IMR-90 (cell line): ENCODE data around the gene CNIH2. TPM values are rescaled to one million over a fixed set of nuclear protein-coding genes. Genes with fewer than 3 reads are reported as not detected.
"Not testable (repeated sequence)": the region's sequence is repeated elsewhere in the genome, so short reads cannot be mapped to it uniquely, and the experiment has no call there.

Experiments
- ATAC-seq: fragments of 200-7000 bp; cut with Tn5 transposase; 2 replicates; pipeline ENCODE4 v1.9.1; 2020; ENCODE audit warnings: low read depth, mild to moderate bottlenecking, moderate library complexity
- BruUV-seq: library from RNA; stranded (reverse); fragments of 400-500 nt; replicated peaks from 2 replicates; lab custom pipeline; 2021; lab: Mats Ljungman, UMichigan
- CTCF ChIA-PET: fragments of 300-600 bp; formaldehyde crosslinking; extraction: SDS; loops from one replicate; lab custom pipeline; 2021; ENCODE audit warnings: antibody characterized with exemption; lab: Yijun Ruan, JAX
- POLR2A ChIA-PET: fragments of 300-600 bp; sonication (Branson Sonifier 250); formaldehyde crosslinking; loops from one replicate; lab custom pipeline; 2022; ENCODE audit warnings: antibody characterized with exemption; ENCODE audit not compliant: unreplicated experiment; lab: Charles Lee
- DNase-seq: peaks from one replicate; pipeline ENCODE4 v3.0.0; 2013
- H2AFZ ChIP-seq: replicated peaks from 2 replicates; pipeline ENCODE3; 2013; ENCODE audit warnings: low read length, mild to moderate bottlenecking; ENCODE audit not compliant: poor library complexity
- H2AK5ac ChIP-seq: 2 replicates; pipeline ENCODE4 v1.6.1; 2013; ENCODE audit warnings: low read depth, low read length, inconsistent platforms
- H2AK9ac ChIP-seq: replicated peaks from 2 replicates; pipeline ENCODE3; 2013; ENCODE audit warnings: mild to moderate bottlenecking, low read depth, low read length, moderate library complexity; ENCODE audit not compliant: poor library complexity
- H2BK120ac ChIP-seq: 2 replicates; pipeline ENCODE4 v1.6.1; 2013; ENCODE audit warnings: low read depth, low read length, inconsistent platforms
- H2BK15ac ChIP-seq: 3 replicates; pipeline ENCODE4 v1.6.1; 2013; ENCODE audit warnings: low read depth, low read length, inconsistent platforms
- H2BK20ac ChIP-seq: 2 replicates; pipeline ENCODE4 v1.6.1; 2013; ENCODE audit warnings: low read depth, mild to moderate bottlenecking, inconsistent platforms, low read length, moderate library complexity
- H2BK5ac ChIP-seq: 2 replicates; pipeline ENCODE4 v1.6.1; 2013; ENCODE audit warnings: mild to moderate bottlenecking, low read depth, low read length, inconsistent platforms; ENCODE audit not compliant: poor library complexity, severe bottlenecking
- H3K14ac ChIP-seq: replicated peaks from 2 replicates; pipeline ENCODE4 v1.6.1; 2013; ENCODE audit warnings: low read depth, low read length, inconsistent platforms
- H3K18ac ChIP-seq: 2 replicates; pipeline ENCODE4 v1.6.1; 2013; ENCODE audit warnings: low read depth, low read length, control low read depth
- H3K23ac ChIP-seq: 2 replicates; pipeline ENCODE4 v1.6.1; 2013; ENCODE audit warnings: low read depth, low read length, inconsistent platforms
- H3K27ac ChIP-seq: 2 replicates; pipeline ENCODE4 v1.5.1; 2013; ENCODE audit warnings: mild to moderate bottlenecking, control low read depth, low read length; ENCODE audit not compliant: insufficient read depth
- H3K27me3 ChIP-seq: 2 replicates; pipeline ENCODE4 v1.6.1; 2013; ENCODE audit warnings: low read length; ENCODE audit not compliant: control insufficient read depth, insufficient read depth
- H3K36me3 ChIP-seq: 2 replicates; pipeline ENCODE4 v1.6.1; 2013; ENCODE audit warnings: low read length, mixed read lengths; ENCODE audit not compliant: control insufficient read depth, insufficient read depth
- H3K4ac ChIP-seq: 2 replicates; pipeline ENCODE4 v1.6.1; 2013; ENCODE audit warnings: low read depth, low read length, inconsistent platforms
- H3K4me1 ChIP-seq: 2 replicates; pipeline ENCODE4 v1.6.1; 2013; ENCODE audit warnings: low read length, mixed read lengths; ENCODE audit not compliant: control insufficient read depth, insufficient read depth
- H3K4me2 ChIP-seq: 2 replicates; pipeline ENCODE4 v1.6.1; 2013; ENCODE audit warnings: low read depth, mild to moderate bottlenecking, control low read depth, low read length, moderate library complexity
- H3K4me3 ChIP-seq: 2 replicates; pipeline ENCODE4 v1.5.1; 2013; ENCODE audit warnings: low read depth, mild to moderate bottlenecking, control low read depth, low read length, moderate library complexity; ENCODE audit not compliant: insufficient read depth
- H3K56ac ChIP-seq: 2 replicates; pipeline ENCODE4 v1.6.1; 2013; ENCODE audit warnings: low read length, inconsistent platforms; ENCODE audit not compliant: insufficient read depth; ENCODE audit errors: extremely low read depth
- H3K79me1 ChIP-seq, 2 experiments: 2 replicates each; pipeline ENCODE4 v1.6.1; 2013; ENCODE audit warnings: low read length in 2 of 2, inconsistent platforms in 1 of 2, low read depth in 1 of 2
- H3K9ac ChIP-seq: 2 replicates; pipeline ENCODE4 v1.6.1; 2013; ENCODE audit warnings: low read depth, low read length, control low read depth
- H3K9me1 ChIP-seq: 2 replicates; pipeline ENCODE4 v1.6.1; 2013; ENCODE audit warnings: low read length, inconsistent platforms; ENCODE audit not compliant: insufficient read depth
- H3K9me3 ChIP-seq: 2 replicates; pipeline ENCODE4 v1.6.1; 2013; ENCODE audit warnings: low read length; ENCODE audit not compliant: control insufficient read depth, insufficient read depth
- H4K20me1 ChIP-seq: 2 replicates; pipeline ENCODE4 v1.6.1; 2013; ENCODE audit warnings: low read length, inconsistent platforms; ENCODE audit not compliant: insufficient read depth
- H4K5ac ChIP-seq: 2 replicates; pipeline ENCODE4 v1.6.1; 2013; ENCODE audit warnings: mild to moderate bottlenecking, low read depth, low read length, control low read depth
- H4K8ac ChIP-seq, 2 experiments: 2 replicates each; pipeline ENCODE4 v1.6.1; 2013; ENCODE audit warnings: low read depth in 2 of 2, low read length in 2 of 2, control low read depth in 1 of 2, inconsistent platforms in 1 of 2
- H4K91ac ChIP-seq: 2 replicates; pipeline ENCODE4 v1.6.1; 2013; ENCODE audit warnings: low read depth, low read length, inconsistent platforms; ENCODE audit not compliant: insufficient read depth
- BHLHE40 ChIP-seq: fragments of 150-350 bp; IDR thresholded peaks from 2 replicates; pipeline ENCODE4 v1.6.1; 2016; ENCODE audit warnings: mild to moderate bottlenecking, low read depth, low read length
- CEBPB ChIP-seq: IDR thresholded peaks from 2 replicates; pipeline ENCODE4 v1.6.1; 2012; ENCODE audit warnings: low read depth, low read length, improper control_type of control experiment
- MAZ ChIP-seq: IDR thresholded peaks from 2 replicates; pipeline ENCODE4 v1.6.1; 2012; ENCODE audit warnings: low read depth, mild to moderate bottlenecking, low read length, improper control_type of control experiment, moderate library complexity, borderline replicate concordance
- POLR2A ChIP-seq: IDR thresholded peaks from 2 replicates; pipeline ENCODE4 v1.6.1; 2012; ENCODE audit warnings: mild to moderate bottlenecking, low read depth, low read length
- SMC3 ChIP-seq: fragments of 150-350 bp; IDR thresholded peaks from 2 replicates; pipeline ENCODE4 v1.6.1; 2016; ENCODE audit warnings: low read depth, mild to moderate bottlenecking, antibody characterized with exemption, low read length, moderate library complexity
- WGBS, 2 experiments: methylation state at CpG; one replicate each; pipeline versions ENCODE4 v1.1.5 to v1.1.7; 2013; ENCODE audit warnings: missing lambda C conversion rate in 2 of 2; ENCODE audit not compliant: insufficient read length in 1 of 2; ENCODE audit errors: extremely low coverage in 2 of 2; 5-methylcytosine and 5-hydroxymethylcytosine counted together
- dilution Hi-C: fragments of 300-500 bp; cut with HindIII; formaldehyde crosslinking; loops from one replicate; pipeline ENCODE4 v1.14.3; 2018; ENCODE audit warnings: low sequenced_read_pairs; ENCODE audit not compliant: unreplicated experiment
- in situ Hi-C: fragments of 300-500 bp; cut with MboI; formaldehyde crosslinking; loops from 3 replicates; pipeline ENCODE4 v1.14.3; 2019; ENCODE audit warnings: low sequenced_read_pairs, inconsistent platforms, mixed read lengths
- intact Hi-C: fragments of 100-400 bp; cut with micrococcal nuclease; formaldehyde crosslinking; loops from 2 replicates; pipeline ENCODE4 v1.10.0; 2022
- polyA plus RNA-seq, 3 experiments: library from polyadenylated mRNA; depleted of rRNA; stranded (reverse); fragments of >200 nt; gene quantifications; 2 replicates each; pipeline ENCODE4 v1.2.3, GENCODE V29; 2012; ENCODE audit warnings: low replicate concordance in 1 of 3
- total RNA-seq: library from RNA; depleted of rRNA; stranded (reverse); fragments of >200 nt; gene quantifications from 2 replicates; pipeline ENCODE4 v1.2.3, GENCODE V29; 2012

Gene CNIH2
- total and polyA plus RNA-seq, 2 of the 4 experiments (the other 2 are of a cell fraction), result 0.54 to 3.4 TPM

- H2AK9ac ChIP-seq, result peak overlapping the region; percentile 47
- intact Hi-C loops (no loop called here), dilution Hi-C loops (no loop called here), in situ Hi-C loops (no loop called here)
- ChIA-PET POLR2A (interaction anchor here (0.6 to 1.1 kb wide), 3 partner anchors 8 to 51 kb away, joined by 3 to 7 read pairs (median 4); partner anchors contain the start of gene YIF1A), CTCF (interaction anchor here (1.2 kb wide), 1 partner anchor 70 kb away, joined by 3 read pairs; no protein-coding TSS in a partner anchor)
- peaks cover 11% of the 10 kb centered on the region for H3K9me1 ChIP-seq
- peak overlapping the region; percentile 98; the same call in 1 of the 2 replicates for H3K56ac ChIP-seq
- H3K9ac ChIP-seq, result peak overlapping the region; percentile 0; the same call in 1 of the 2 replicates
- H2BK120ac ChIP-seq, result peak overlapping the region; percentile 100
- H3K79me1 ChIP-seq, result peaks cover 0 to 41% of the 10 kb centered on the region in 2 experiments; a peak in 2 of 4 replicates
- no peak for TF ChIP-seq CEBPB
- no peak for TF ChIP-seq SMC3
- no peak for TF ChIP-seq BHLHE40
- TF ChIP-seq MAZ, result 0 out of 2 replicates have a peak, but pooled peaks have one; percentile 1
- TF ChIP-seq POLR2A, result no peak
- H3K27ac ChIP-seq, result peak overlapping the region; percentile 100
- H3K4me1 ChIP-seq, result peaks cover 32% of the 10 kb centered on the region
- peak overlapping the region; percentile 93 for H2BK20ac ChIP-seq
- H2BK5ac ChIP-seq, result peak overlapping the region; percentile 100
- H3K4me3 ChIP-seq, result no peak overlapping the region
- ATAC-seq (no peak), DNase-seq (no peak)
- no TSS peak for BruUV-seq
- H3K36me3 ChIP-seq, result no peaks in the 10 kb centered on the region
- H4K8ac ChIP-seq, result peak overlapping the region; percentile 85 to 99; a peak in 3 of 4 replicates
- peak overlapping the region; percentile 86 for H3K14ac ChIP-seq
- H4K91ac ChIP-seq, result peak overlapping the region; percentile 99
- no peaks in the 10 kb centered on the region for H3K9me3 ChIP-seq
- H4K5ac ChIP-seq, result peak overlapping the region; percentile 75
- H3K4me2 ChIP-seq, result 0 out of 2 replicates have a peak overlapping the region, but pooled peaks have one; percentile 7
- H2AK5ac ChIP-seq, result peak overlapping the region; percentile 100
- peak overlapping the region; percentile 100 for H3K4ac ChIP-seq
- WGBS, 2 experiments, result no CpG with 5 or more reads among the region's 3 CpGs
- H3K27me3 ChIP-seq, result no peaks in the 10 kb centered on the region
- H2AFZ ChIP-seq, result peak overlapping the region; percentile 89
- H3K18ac ChIP-seq, result peak overlapping the region; percentile 64
- H4K20me1 ChIP-seq, result peaks cover 32% of the 10 kb centered on the region
- peak overlapping the region; percentile 17; the same call in 2 of the 3 replicates for H2BK15ac ChIP-seq
- peak overlapping the region; percentile 93 for H3K23ac ChIP-seq
Measured at GRCh38 chr11:66318600-66318970, 40.6 kb downstream of the CNIH2 start.

GRCh38 chr11:66320289-66320688 is 42.3 kb downstream of the CNIH2 start:
- H3K27ac ChIP-seq, H3K56ac ChIP-seq, H3K4me2 ChIP-seq, DNase-seq, in situ Hi-C loops, H2BK20ac ChIP-seq, POLR2A ChIA-PET, H2AK5ac ChIP-seq, H2BK120ac ChIP-seq, H3K4ac ChIP-seq, H3K14ac ChIP-seq, H3K36me3 ChIP-seq, H3K9me3 ChIP-seq, H4K8ac ChIP-seq, H3K4me3 ChIP-seq, H2BK5ac ChIP-seq, dilution Hi-C loops, ATAC-seq, H2AK9ac ChIP-seq, BruUV-seq, H3K9ac ChIP-seq, H4K5ac ChIP-seq, H3K23ac ChIP-seq, H2AFZ ChIP-seq, intact Hi-C loops, H3K27me3 ChIP-seq, H4K91ac ChIP-seq, CTCF ChIA-PET, H2BK15ac ChIP-seq, H3K18ac ChIP-seq: not testable (repeated sequence)
- Histone ChIP-seq H3K79me1 (peaks cover 0 to 28% of the 10 kb centered on the region in 2 experiments; a peak in 2 of 4 replicates), H3K9me1 (peaks cover 22% of the 10 kb centered on the region), H4K20me1 (peaks cover 15% of the 10 kb centered on the region), H3K4me1 (peaks cover 34% of the 10 kb centered on the region)
- WGBS, 2 experiments, result no CpG with 5 or more reads among the region's 2 CpGs
